GM18520 (cell line): ENCODE results near the gene GDF10.

Experiments
- ATAC-seq: cut with Tn5 transposase; IDR thresholded peaks from one replicate; pipeline ENCODE4 v1.9.1; 2021; ENCODE audit not compliant: unreplicated experiment

GDF10 gene

GRCh38 chr10:47290338-47290737 is 9.7 kb upstream of the GDF10 start:
- no peak for ATAC-seq

DNA sequence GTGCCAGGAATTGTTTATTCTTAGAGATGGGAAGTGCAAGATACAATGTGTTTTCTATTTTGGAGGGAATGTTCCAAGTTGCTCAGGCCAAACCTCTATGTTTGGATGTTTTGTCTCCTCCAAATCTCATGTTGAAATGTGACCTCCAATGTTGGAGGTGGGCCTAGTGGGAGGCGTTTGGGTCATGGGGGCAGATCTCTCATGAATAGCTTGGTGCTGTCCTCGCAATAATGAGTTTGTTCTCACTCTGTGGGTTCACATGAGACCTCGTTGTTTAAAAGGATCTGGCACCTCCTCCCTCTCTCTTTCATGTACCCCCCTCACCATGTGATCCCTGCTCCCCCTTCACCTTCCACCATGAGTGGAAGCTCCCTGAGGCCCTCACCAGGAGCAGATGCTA is 8.3 kb upstream of the GDF10 start:
- no peak for ATAC-seq

GRCh38 chr10:47294057-47294456 is 5.9 kb upstream of the GDF10 start:
- ATAC-seq, result no peak

DNA sequence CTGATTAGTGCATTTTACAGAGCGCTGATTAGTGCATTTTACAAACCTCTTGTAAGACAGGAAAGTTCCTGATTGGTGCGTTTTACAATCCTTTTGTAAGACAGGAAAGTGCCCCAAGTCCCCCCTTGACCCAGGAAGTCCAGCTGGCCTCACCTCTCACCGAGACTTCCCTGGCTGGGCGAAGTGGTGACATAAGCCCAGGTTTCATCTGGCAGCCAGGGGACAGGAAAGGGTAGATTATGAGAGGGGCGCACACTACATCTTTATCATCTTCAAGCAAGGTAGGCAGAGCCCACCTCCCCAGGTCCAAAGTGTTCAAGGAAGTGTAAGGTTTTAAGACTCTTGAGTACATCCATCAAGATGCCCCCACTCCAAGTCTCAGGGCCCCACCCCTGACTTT is 5.5 kb upstream of the GDF10 start:
- no peak for ATAC-seq

- ATAC-seq, result no peak
Measured at GRCh38 chr10:47295411-47295810, 4.6 kb upstream of the GDF10 start.

- no peak for ATAC-seq
Measured at GRCh38 chr10:47296156-47296894, 3.7 kb upstream of the GDF10 start.

- no peak for ATAC-seq
Measured at GRCh38 chr10:47296941-47297340, 3.1 kb upstream of the GDF10 start.

- no peak for ATAC-seq
Measured at GRCh38 chr10:47297866-47298540, 2.0 kb upstream of the GDF10 start.

DNA sequence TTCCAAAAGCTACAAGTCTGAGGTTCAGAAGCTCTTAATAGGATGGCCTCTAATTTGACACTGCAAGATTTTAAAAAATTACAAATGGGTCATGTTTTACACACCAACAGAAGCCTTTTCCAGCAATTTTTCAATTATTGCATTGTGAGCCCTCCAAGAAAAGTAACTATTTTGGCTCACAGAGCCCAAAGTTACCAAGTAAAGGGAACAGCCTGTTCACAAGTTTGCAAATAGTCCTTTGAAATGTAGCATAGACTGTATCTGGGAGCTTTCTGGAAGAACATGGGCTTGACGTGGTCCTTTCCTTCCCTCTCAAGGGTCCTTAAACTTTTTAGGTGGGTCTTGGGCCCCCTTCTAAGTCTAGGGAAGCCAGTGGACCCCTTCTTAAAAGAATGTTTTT is 1.3 kb upstream of the GDF10 start:
- no peak for ATAC-seq

DNA sequence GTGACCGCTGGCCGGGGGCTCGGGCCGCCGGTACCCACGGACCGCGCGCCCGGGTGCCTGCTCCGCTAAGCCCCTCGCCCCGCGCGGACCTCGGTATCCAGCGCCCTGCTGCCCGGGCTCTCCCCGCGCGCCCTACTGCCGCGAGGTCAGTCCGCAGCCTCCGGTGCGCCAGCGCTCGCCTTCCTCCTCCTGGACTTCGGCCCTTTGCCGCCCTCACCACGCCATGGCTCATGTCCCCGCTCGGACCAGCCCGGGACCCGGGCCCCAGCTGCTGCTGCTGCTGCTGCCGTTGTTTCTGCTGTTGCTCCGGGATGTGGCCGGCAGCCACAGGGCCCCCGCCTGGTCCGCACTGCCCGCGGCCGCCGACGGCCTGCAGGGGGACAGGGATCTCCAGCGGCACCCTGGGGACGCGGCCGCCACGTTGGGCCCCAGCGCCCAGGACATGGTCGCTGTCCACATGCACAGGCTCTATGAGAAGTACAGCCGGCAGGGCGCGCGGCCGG is 483 bp downstream of the GDF10 start:
- ATAC-seq, result no peak

DNA sequence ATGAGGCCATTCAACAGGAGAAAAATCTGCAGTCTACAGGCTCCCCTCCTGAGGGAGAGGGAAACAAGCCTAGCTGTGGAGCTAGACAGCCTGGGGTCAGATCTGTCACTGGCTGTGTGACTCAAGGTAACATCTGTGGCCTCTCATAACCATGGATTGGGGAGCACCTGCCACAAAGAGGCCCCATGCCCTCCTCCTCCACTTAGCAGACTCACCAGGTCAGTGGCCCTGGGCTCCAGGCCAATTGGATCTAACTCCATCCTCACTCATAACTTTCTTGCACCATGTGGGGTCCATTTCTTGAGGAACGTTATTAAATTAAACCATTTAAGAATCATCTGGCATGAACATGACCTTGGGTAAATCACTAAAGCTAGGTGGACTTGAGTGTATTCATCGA is 1.8 kb downstream of the GDF10 start:
- ATAC-seq, result no peak

DNA sequence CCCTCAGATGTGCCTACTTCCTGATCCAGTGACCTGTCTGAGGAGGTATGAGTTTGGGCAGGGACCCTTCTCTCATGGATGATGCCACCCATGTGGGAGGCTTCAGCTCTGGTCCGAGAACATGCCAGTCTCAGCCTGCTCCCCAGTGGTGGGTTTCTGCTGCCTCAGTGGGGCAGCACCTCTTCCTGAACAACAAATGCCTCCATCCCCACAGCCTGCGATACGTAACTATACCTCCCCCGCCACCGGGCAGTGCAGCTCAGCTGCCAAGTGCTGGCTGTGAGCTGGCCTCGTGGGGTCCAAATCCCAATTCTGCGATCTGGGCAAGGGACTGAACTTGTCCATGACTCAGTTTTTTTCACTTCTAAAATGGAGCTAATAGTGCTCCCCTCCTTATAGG is 3.1 kb downstream of the GDF10 start:
- no peak for ATAC-seq

- no peak for ATAC-seq
Measured at GRCh38 chr10:47303866-47304265, 3.9 kb downstream of the GDF10 start.

DNA sequence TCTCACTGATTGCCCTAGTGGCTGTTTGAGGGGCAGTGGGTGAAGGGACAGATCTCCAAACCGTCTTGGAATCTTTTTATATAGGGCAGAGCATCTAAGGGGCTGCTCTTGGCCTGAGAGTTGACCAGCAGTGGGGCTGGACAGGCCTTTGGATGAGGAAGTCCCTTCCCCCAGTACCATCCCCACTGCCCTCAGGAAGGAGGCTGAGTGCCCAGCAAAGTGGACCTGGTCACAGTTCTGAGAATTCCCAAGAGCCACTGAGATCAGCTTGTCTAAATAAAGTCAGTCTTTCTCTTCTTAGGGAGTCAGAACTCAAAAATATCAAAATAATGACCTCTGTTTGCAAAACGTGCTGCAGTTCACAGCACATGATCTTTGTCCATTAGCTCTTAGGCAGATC is 5.6 kb downstream of the GDF10 start:
- no peak for ATAC-seq

DNA sequence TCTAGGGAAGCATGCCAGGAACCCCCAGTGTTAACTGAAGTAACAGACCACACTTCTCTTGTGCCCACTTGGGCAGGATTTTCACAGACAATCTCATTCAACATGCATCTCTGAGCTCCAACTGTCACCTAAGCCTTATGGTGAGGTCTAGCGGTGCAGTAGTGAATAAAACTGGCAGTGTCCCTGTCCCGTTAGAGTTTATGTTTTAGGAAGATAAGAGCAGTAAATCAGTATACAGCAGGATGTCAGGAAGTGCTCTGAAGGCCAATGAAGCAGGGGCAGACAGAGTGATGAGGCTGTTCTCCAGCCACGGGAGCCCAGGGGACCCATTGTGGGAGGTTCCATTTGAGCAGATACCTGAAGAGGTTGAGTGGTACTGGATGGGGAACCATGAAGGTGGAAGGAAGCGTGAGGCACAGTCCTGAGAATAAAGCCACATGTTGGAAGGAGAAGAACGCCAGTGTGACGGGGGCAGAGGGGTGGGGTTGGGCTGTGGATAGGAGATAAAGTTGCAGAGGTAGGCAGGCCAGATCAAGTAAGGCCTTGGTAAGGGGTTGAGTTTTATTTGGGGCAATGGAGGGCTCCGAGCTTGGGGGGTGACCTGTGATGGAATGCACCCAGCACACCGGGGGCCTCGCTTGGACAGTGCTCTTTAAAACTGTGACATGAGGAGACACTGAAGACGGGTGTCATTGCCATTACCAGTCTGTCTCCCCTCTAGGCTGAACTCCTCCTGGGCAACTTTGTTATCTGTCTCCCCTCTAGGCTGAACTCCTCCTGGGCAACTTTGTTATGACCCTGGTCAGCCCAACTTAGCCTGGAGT is 6.6 kb downstream of the GDF10 start:
- no peak for ATAC-seq

DNA sequence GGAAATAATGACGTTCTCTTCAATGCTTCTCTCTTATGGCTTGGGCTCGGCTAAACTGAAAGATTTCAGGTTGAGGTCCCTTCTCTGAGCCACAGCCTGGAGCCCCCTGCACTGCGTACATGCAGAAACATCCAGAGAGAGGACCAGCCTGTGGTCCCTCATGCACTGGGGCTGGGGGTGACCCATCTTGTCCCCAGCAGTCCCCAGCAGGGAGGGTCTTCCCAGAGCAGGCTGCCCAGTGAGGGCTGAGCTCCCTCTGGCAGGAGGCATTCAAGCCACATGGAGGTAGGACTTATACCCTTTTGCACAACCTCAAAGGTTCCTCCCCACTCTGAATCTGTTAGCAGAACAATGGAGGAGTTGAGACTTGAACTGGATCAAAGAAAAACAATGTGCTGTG is 7.4 kb downstream of the GDF10 start:
- no peak for ATAC-seq

DNA sequence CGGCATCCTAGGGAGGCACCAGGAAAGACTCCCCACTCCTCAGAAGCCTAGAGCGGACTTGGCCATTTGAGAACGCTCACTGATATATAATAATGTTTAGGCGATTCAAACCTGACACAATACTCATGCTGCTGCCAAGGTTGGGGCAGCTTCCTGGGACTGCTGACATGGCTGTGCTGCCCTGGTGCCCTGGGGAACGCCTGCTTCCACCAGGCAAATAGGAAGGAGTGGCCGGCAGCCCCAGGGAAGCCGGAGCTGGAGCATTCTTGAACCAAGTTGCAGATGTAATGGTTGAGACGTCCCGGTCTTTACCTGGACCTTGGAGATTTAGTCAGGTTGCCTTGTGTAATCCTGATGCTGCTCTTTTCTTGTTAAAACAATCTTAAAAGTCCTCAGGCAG is 8.8 kb downstream of the GDF10 start:
- ATAC-seq, result no peak

DNA sequence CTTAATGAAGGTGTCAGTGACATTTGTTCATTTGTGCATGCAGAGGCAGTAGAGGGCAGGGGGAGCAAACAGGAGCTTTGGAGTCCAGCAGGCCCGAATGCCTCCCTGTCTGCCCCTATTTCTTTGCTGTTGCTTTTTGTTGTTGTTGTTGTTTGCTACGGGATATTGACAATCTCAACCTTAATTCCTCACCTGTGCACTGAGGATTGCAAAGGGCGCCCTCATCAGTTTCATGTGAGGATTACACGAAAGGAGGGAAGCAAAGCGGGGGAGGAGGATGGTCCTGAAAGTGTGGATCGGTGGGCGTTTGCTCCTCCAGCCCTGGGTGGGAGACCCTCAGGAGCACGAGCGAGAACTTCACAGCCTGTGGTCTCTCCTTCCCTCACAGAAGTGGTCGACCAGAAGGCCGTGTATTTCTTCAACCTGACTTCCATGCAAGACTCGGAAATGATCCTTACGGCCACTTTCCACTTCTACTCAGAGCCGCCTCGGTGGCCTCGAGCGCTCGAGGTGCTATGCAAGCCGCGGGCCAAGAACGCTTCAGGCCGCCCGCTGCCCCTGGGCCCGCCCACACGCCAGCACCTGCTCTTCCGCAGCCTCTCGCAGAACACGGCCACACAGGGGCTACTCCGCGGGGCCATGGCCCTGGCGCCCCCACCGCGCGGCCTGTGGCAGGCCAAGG is 9.6 kb downstream of the GDF10 start:
- ATAC-seq, result no peak

- no peak for ATAC-seq
Measured at GRCh38 chr10:47310090-47310505, 10.1 kb downstream of the GDF10 start.

- no peak for ATAC-seq
Measured at GRCh38 chr10:47311193-47311931, 11.4 kb downstream of the GDF10 start.
